HG02798 (cell line): Measurements from ENCODE around the gene HM13.
"Not testable (repeated sequence)": the region's sequence is repeated elsewhere in the genome, so short reads cannot be mapped to it uniquely, and the experiment has no call there.

Experiments used
- ATAC-seq: cut with Tn5 transposase; IDR thresholded peaks from one replicate; pipeline ENCODE4 v1.9.1; 2021; ENCODE audit warnings: mild to moderate bottlenecking; ENCODE audit not compliant: unreplicated experiment, poor library complexity

The HM13 gene, protein sequence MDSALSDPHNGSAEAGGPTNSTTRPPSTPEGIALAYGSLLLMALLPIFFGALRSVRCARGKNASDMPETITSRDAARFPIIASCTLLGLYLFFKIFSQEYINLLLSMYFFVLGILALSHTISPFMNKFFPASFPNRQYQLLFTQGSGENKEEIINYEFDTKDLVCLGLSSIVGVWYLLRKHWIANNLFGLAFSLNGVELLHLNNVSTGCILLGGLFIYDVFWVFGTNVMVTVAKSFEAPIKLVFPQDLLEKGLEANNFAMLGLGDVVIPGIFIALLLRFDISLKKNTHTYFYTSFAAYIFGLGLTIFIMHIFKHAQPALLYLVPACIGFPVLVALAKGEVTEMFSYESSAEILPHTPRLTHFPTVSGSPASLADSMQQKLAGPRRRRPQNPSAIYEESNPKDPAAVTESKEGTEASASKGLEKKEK

DNA sequence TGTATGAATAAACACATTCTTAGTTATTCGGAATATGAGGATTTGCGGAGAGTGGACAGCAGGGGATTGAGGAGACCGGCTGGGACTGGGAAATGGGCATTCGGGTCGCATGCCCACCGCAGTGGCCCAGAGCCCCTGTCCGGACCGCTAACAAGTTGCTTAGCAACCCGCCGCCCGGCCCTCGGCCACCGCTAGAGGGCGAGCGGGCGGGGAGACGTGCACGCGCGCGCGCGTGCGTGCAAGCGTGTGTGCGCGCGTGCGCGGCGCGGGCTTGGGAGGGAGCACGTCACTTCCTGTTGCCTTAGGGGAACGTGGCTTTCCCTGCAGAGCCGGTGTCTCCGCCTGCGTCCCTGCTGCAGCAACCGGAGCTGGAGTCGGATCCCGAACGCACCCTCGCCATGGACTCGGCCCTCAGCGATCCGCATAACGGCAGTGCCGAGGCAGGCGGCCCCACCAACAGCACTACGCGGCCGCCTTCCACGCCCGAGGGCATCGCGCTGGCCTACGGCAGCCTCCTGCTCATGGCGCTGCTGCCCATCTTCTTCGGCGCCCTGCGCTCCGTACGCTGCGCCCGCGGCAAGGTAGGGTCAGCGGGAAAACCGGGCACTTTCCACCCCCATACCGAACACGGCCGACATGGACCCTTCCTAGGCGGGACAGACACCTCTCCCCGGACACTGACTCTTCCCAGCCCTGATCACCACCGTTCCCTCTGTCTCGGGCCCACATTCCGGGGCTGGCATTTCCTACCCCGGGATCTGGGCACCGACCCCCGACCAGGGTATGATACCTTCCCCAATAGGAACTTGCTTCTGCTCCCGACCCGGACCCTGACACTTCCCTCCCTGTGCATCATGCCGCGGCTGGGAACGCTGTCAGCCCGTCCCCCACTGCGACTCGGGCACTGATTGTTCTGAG, at the start of gene HM13:
Gene HM13, plus strand, starts transcription at position 289 of the 918 bp plus-strand sequence. Its CDS starts 110 bp downstream, at position 399.
- peak; percentile 93 for ATAC-seq

DNA sequence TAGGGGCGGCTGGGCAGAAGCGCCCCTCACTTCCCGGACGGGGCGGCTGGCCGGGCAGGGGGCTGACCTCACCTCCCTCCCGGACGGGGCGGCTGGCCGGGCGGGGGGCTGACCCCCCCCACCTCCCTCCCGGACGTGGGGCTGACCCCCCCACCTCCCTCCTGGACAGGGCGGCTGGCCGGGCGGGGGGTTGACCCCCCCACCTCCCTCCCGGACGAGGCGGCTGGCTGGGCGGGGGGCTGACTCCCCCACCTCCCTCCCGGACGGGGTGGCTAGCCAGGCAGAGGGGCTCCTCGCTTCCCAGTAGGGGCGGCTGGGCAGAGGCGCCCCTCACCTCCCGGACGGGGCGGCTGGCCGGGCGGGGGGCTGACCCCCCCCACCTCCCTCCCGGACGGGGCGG, 43.3 kb upstream of the HM13 start:
- not testable (repeated sequence) for ATAC-seq

DNA sequence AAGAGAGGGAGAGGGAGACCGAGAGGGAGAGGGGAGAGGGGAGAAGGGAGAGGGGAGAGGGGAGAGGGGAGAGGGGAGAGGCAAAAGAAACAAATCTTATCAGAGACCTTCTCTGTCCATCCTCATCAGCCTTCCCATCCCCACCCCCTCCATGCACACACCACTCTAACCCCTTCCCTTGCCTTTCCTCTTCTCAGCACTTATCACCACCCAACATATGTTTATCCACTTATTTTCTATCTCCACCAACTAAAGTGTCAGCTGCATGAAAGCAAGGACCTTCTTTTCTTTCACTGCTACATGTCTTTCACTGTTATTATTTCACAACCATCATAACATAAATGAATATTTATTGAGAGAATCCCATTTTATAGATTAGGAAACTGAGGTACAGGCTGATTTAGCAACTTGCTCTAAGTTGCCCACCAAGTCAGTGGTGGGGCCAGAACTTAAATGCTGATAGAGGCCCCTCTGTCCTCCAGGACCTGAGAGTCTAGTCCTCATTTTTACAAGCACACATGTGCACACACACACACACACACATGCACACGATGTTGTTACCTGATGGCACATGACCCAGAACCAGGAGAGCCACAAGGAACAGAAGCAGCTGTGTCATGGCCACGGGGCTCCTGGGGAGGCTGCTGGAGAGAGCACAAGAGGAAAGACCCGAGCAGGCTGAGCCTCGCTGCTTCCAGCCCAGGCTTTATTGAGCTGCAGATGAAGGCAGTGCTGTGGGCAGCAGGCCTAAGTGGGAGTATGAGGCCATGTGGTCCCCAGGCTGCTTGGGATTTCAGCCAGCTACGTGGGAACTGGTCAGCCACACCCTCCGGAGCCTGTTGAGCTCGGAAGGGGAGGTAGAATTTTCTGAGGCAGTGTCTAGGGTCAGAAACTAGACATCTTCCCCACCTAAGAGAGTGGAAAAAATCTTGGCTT, 41.6 kb upstream of the HM13 start:
- ATAC-seq = no peak

DNA sequence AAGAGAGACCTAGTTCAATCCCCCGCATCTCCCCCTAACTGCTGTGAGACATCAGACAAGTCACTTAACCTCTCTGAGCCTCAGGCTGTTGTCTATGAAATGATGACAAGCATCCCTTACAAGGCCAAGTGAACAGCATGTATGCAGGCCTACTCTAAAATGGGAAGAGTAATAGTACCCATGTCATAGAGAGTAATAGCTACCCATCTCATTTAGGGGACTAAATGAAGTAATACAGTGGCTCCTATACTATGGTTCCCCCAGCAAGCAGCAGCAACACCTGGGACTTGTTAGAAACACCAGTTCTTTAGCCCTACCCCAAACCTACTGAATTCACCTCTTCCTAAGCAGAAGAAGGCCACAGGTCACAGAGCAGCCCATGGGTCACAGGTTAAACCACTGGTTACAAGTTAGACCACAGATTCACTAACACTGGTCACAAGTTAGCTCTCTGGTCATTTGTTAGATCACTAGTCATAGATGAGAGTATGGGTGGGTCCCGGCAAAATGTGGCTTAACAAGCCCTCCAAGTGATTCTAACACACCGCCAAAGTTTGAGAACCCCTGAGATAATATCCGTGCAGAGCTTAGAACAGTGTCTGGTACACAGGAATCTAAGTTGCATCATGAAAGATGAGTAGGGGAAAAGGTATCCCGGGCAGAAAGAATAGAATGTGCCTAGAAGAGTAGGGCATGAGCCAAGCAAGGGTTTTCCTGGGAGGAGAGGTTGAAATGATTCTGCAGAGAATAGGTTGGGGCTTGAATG, 40.7 kb upstream of the HM13 start:
- ATAC-seq = peak; percentile 31

DNA sequence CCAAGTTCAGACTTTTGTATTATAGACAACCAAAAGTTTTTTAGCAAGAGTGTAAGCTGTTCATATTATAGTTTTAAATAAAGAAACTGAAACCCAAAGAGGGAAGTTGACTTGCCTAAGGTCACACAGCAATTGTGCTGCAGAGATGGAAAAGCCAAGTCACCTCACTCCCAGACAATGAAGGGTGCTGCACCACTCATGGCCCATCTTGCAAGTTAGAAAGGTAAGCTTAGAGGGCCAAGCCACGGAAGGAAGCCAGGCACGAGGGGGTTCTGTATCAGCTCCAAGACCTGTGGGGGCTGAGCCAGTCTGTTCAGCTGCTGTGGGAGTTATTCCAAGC, 40.2 kb upstream of the HM13 start:
- ATAC-seq = peak; percentile 76

DNA sequence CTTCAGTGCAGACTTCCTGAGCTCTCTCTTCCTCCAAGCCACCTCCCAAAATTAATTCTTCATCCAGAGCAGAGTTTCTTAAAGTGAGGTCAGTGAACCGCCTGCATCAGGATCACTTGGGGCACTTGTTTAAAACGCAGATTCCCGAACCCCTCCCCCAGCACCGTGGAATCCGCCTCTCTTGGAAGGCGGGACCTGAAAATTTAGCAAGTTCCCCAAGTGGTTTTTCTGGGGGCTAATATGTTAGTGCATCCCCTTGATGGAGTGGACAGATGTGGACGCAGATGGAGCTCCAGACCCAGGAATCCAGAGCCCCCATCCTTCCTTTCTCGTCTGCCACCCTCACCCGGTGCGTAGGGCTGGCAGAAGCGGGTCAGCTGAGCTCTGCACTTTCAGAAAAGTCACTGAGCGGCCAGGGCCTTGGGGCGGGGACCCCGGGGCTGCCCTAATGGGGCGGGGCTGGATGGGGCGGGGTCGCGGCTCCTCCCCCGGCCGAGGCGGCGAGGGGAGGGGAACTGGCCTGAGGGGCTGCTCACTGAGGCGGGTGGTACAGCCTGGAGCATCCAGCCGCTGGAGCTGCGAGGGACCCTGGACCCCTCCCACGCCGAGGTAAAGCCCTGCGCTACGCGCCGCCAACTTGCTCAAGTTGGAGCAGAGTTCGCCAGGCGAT, 39.3 kb upstream of the HM13 start, which contains the start of the genes DEFB124 and REM1:
Gene DEFB124, minus strand, starts transcription at position 370 of the 670 bp plus-strand sequence. CDS start 2,114 bp downstream, outside the sequence.
Gene REM1, plus strand, starts transcription at position 531 of the 670 bp plus-strand sequence. CDS start 1,158 bp downstream, outside the sequence.
- no peak for ATAC-seq

DNA sequence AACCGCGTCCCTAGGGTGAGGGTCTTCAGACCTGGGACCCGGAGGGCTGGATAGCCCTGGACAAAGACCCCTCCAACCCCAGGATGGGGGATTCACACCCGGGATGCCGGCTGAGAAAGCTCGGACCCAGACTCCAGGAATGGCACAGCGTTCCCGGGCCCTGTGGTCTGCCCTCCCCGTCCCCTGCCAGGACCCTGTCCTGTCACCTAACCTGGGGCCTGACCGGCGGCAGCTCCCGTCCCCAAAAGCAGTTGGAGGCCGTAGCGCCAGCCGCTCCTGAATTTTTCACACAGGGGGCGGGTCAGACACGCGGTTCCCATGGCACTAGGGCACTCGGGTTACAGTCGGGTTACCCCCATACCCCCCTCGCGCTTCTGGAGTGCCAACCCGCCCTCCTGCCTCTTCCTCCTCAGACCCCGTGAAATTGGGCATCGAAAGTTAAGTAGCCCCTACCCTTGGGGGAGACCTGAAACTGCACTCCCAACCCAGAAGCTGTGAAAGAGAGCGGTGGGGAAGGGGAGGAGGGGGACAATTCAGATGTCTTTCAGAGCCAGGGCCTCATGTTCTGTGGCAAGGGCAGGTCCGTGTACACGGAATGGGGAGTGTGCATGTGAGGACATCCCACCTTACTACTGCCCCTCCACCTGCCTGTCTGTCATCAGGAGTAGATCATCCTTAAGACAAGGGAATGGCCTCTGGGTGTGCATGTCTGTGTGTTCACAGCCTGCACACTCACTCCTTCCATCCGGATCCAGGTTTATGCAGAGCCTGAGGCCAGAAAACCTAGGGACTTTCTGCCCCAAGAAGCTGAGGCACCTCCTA, 38.6 kb upstream of the HM13 start:
- ATAC-seq = no peak

DNA sequence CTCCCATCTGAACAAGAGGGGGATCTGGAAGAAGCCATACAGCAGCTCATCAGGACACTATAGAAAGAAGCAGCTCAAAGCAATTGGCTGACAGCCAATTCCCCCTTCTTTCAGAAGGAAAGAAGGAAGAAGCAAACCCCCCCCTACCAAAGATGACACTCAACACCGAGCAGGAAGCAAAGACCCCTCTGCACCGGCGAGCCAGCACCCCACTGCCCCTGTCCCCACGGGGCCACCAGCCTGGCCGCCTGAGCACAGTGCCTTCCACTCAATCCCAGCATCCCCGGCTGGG, 38.0 kb upstream of the HM13 start:
- ATAC-seq = no peak

DNA sequence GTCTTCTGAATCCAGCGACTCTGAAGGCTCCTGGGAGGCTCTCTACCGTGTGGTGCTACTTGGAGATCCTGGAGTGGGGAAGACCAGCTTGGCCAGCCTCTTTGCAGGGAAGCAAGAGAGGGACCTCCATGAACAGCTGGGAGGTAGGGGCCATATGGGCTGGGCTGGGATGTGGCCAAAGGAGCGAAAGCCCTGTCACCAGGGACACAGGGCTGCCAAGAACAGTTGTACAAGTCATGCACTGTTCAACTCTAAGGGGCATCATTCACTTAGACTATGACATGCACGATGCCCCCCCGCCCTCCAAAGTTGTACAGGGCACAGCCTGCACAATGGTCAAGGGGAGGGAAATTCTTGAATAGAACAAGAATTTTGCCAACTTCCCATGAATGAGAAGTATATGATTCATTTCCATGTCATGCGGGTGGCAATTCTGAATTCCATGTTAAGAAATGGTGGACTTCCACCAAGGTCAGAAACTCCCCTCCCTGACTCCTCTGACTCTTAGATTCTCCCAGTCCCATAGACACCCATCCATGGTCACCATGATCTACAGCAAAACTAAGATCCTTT, 37.5 kb upstream of the HM13 start:
- no peak for ATAC-seq

DNA sequence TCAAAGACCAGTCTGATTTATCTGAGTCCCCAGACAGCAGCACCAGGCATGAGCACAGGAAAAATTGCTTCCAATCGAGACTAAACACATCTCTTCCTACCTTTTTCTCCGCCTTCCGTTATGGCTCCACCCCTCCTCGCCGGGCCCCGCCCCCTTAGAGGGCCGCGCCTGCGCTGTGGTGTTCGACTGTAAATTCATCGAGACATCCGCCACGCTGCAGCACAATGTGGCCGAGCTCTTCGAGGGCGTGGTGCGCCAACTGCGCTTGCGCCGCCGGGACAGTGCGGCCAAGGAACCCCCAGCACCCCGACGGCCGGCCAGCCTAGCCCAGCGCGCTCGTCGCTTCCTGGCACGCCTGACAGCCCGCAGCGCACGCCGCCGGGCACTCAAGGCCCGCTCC, 30.2 kb upstream of the HM13 start:
- ATAC-seq = no peak

DNA sequence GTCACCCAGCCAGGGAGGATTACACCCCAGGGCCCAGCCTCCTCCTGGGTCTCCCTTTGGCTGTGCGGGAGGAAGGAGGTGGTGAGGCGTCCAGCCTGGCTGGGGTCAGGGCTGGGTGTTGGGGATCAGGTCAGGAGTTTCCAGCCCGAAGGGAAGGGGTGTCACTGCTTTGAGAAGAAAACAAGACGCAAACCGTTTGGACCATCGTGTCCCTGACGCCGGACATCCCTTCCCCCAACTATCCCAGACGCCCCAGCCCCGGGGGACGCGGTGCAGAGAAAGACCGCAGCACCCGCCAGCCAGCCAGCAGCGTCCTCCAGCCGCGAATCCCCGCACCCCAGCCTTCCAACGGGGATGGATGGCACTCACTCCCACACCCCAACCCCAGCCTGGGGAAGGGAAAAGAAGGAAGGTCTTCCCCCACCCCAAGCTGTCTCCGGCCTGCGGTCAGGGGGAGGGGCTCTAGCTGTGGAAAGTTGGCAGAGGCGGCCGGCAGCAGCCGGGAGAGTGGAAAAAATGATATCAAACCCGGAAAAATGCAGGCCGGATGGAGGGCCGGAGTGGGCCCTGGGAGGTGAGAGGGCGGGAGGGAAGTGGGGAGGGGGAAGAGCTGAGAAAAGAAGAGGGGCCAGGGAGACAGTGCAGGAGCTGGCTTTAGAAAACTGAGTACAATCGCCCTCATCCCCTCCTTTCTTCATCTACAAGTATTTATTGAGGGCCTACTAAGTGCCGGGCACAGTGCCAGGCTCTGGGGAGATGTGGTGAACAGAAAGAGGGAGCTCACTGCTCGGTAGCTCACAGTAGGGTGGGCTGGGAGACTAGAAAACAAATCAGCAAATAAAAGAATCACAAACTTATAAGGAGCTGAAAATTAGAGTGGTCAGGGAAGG, 28.5 kb upstream of the HM13 start:
- no peak for ATAC-seq

DNA sequence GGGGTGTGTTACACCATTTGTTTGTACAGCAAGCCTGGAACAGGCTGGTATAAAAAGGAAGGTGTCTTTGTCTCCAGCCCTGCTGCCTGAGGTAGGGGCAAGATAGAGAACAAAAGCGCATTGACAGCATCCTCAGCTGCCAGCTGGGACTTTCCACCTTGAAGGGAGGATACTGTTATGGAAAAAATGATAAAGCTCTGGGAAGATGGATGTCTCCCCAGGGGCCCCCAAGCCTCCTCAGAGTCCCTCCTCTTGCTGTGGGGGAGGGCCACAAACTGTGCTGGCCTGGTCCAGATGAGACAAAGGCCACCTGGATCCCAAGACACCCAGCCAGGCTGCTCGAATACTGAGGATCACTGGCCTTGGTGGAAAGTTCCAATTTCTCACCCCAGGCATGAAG, 26.1 kb upstream of the HM13 start:
- no peak for ATAC-seq

DNA sequence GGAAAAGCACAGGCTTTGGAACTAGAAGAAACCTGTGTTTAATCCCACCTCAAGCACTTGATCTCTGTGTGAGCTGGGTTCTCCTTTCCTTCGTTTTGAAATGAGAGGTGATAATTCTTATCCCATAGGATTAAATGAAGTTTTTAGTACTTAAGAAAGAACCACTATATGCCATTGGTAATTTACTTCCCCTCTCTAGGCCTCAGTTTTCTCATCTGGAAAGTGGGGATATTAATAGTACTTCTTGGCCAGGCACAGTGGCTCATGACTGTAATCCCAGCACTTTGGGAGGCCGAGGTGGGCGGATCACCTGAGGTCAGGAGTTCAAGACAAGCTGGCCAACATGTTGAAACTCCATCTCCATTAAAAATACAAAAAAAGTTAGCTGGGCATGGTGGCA, 25.1 kb upstream of the HM13 start:
- no peak for ATAC-seq

DNA sequence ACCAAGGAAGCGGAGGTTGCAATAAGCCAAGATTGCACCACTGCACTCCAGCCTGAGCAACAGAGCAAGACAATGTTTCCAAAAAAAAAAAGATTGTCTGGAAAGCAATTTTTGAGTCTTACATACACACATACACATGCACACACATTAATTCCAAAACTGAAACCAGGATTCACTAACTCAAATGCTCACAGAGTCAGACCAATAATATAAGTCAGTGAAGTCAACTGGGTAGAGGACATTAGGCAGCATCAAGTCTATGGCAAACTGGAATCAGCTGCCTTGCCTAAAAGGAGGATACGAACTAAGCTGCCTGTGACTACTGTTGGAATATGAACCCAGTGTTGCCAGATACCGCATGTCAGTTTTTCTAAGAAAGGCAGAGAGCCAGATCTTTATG, 23.5 kb upstream of the HM13 start:
- no peak for ATAC-seq

DNA sequence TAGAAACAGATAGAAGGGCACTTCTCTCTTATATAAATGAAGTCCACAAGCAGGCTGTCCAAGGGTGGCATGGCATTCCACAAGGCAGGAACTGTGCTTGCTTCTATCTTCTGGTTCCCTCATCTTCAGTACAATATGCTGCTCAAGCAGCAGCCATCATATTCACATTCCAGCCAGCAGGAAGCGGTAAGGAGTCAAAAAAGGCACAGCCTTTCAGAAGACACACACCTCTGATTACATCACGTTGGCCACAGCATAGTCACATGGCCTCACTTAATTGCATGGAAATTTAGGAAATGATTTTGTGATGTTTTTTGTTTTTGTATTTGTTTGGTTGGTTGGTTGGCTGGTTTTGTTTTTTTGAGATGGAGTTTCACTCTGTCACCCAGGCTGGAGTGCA, 20.1 kb upstream of the HM13 start:
- ATAC-seq = no peak

DNA sequence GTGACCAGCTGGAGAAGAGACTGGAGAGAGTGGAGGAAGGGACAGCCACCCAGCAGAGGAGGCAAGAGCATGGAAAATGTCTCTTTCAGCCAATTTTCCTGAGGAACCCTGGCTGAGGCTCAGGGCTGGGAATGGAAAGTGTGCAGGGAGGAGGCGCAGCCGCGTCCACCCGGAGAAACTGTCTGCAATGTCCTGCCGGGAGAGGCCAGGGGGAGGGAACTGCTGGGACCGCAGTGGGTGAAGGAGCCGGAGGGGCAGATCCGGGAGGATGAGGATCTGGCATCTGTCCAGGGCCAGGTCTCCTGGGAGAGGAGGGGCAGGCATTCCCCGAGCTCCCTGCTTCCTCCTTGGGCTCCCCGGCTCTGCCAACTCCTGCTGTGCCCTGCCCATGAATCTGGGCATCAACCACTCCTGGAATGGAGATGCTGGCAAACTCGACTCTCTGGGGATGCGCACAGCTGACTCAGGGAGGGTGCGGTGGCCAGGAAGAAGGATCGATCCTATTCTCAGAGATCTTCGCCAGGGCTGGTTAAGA, 17.4 kb upstream of the HM13 start:
- no peak for ATAC-seq
